Spleen (tissue), 11 donors: ENCODE data around the gene CACNA1F. TPM values are rescaled to one million over a fixed set of nuclear protein-coding genes. Genes with fewer than 3 reads are reported as not detected.

Source experiments
- DNase-seq: peaks from one replicate; pipeline ENCODE4 v3.0.0-alpha.2; 2020
- H3K27ac ChIP-seq, 8 donors: fragments of 200-600 bp; sonication (generic) in 7 of 8; 1 replicate in 4 of 8; 2 replicates in 4 of 8; pipeline versions ENCODE4 v1.5.0 to v1.8.0; 2016 to 2021; ENCODE audit warnings: inconsistent platforms in 4 of 8, mild to moderate bottlenecking in 4 of 8, moderate library complexity in 1 of 8
- H3K27me3 ChIP-seq, 7 donors: fragments of 200-600 bp; sonication (generic) in 6 of 7; replicated peaks in 1 of 7; 1 replicate in 4 of 7; 2 replicates in 3 of 7; pipeline versions ENCODE4 v1.5.0 to v1.8.0; 2016 to 2021; ENCODE audit warnings: inconsistent platforms in 3 of 7, mild to moderate bottlenecking in 1 of 7
- H3K36me3 ChIP-seq, 6 donors: fragments of 200-600 bp; sonication (generic) in 5 of 6; 1 replicate in 4 of 6; 2 replicates in 2 of 6; pipeline versions ENCODE4 v1.5.0 to v1.8.0; 2016 to 2021; ENCODE audit warnings: inconsistent platforms in 2 of 6
- H3K4me1 ChIP-seq, 6 donors: fragments of 200-600 bp; sonication (generic) in 5 of 6; 1 replicate in 3 of 6; 2 replicates in 3 of 6; pipeline versions ENCODE4 v1.5.0 to v1.8.0; 2016 to 2021; ENCODE audit warnings: inconsistent platforms in 3 of 6
- H3K4me3 ChIP-seq, 8 donors: fragments of 200-600 bp; sonication (generic) in 7 of 8; 1 replicate in 4 of 8; 2 replicates in 4 of 8; pipeline versions ENCODE4 v1.5.0 to v1.8.0; 2016 to 2021; ENCODE audit warnings: inconsistent platforms in 4 of 8, mild to moderate bottlenecking in 4 of 8, moderate library complexity in 2 of 8
- H3K9me3 ChIP-seq, 8 donors: fragments of 200-600 bp; sonication (generic) in 7 of 8; 1 replicate in 4 of 8; 2 replicates in 4 of 8; pipeline versions ENCODE4 v1.5.0 to v1.8.0; 2016 to 2021; ENCODE audit warnings: inconsistent platforms in 4 of 8
- CTCF ChIP-seq, 11 experiments: fragments of 200-600 bp in 7 of 11; fragments of 450-650 bp in 4 of 11; sonication (generic) in 4 of 11; IDR thresholded peaks in 8 of 11; conservative IDR thresholded peaks in 3 of 11; 1 replicate in 7 of 11; 2 replicates in 4 of 11; pipeline versions ENCODE4 v1.4.0 to v1.8.0; 2016 to 2021; ENCODE audit warnings: antibody characterized with exemption in 11 of 11, inconsistent platforms in 4 of 11, mild to moderate bottlenecking in 1 of 11
- POLR2A ChIP-seq, 3 donors: fragments of 450-650 bp; IDR thresholded peaks; one replicate each; pipeline ENCODE4 v1.5.1; 2017; ENCODE audit warnings: antibody characterized with exemption in 3 of 3, mild to moderate bottlenecking in 1 of 3
- POLR2AphosphoS5 ChIP-seq, 3 donors: sonication (generic); formaldehyde crosslinking; IDR thresholded peaks; one replicate each; pipeline ENCODE4 v1.5.1; 2017; ENCODE audit warnings: antibody characterized with exemption in 3 of 3
- WGBS, 5 donors: extraction: QIAGEN DNeasy Blood & Tissue Kit in 3 of 5; methylation state at CpG; one replicate each; pipeline versions ENCODE4 v1.1.5 to v1.1.7; 2013 to 2018; 5-methylcytosine and 5-hydroxymethylcytosine counted together
- intact Hi-C: fragments of 100-400 bp; cut with DNase I; formaldehyde crosslinking; loops from one replicate; pipeline ENCODE4 v1.15.0; 2023; ENCODE audit warnings: low total_unique reads
- polyA plus RNA-seq, 3 donors: library from polyadenylated mRNA; stranded (reverse); fragments of 200-250 nt; gene quantifications; one replicate each; pipeline ENCODE4 v1.2.1, GENCODE V29; 2013
- total RNA-seq, 7 donors: library from RNA; depleted of rRNA in 3 of 7; stranded (reverse); fragments of >200 nt in 3 of 7; fragmentation: NEBNext Ultra II Directional in 4 of 7; extraction: Animal tissue kit (Norgen Biotek cat#: 25700) in 4 of 7; gene quantifications; one replicate each; pipeline versions ENCODE4 v1.1.0 to v1.2.1, GENCODE V29; 2016 to 2021
- donor health status: healthy with polysubstance abuse.
- donor health status: DM: no; HTN: no; CAD: no; lungs with moderate emphysema.
- donor health status: DM: no; HTN: no; CAD: no.
- donor health status: Bipolar disorder and iron deficiency.
- donor health status: healthy.
- donor health status: DM: no; HTN: no; CAD: no.
- donor health status: DM: yes; HTN: yes; CAD: no.

Gene CACNA1F
- total and polyA plus RNA-seq, 10 donors = 0.55 to 2.9 (median 0.91) TPM

- Histone ChIP-seq H3K27ac (peak overlapping the region; percentile 75 to 97 (median 94)), H3K4me3 (peak overlapping the region; percentile 9 to 66 (median 36)), H3K27me3 (no peaks in the 10 kb centered on the region), H3K9me3 (no peaks in the 10 kb centered on the region), H3K4me1 (peaks cover 0 to 60% (median 23%) of the 10 kb centered on the region in 6 donors), H3K36me3 (no peaks in the 10 kb centered on the region)
- peak; percentile 72 to 81 (median 80) for TF ChIP-seq POLR2AphosphoS5 (IDR thresholded peaks at IDR 0.05)
- TF ChIP-seq CTCF (IDR thresholded peaks at IDR 0.05 in 8 of 11, conservative IDR thresholded peaks at IDR 0.05 in 3 of 11) = no peak
- intact Hi-C loops = no loop called here
- DNase-seq = peak; percentile 91
- WGBS, 5 donors = 0 to 37% (median 1%) methylated on average over 27 to 35 of the region's 35 CpGs
Measured at GRCh38 chrX:49166914-49167739, 66.0 kb downstream of the CACNA1F start.

GRCh38 chrX:49165901-49166881 lies 66.9 kb downstream of the CACNA1F start:
- peak overlapping the region; percentile 75 to 97 (median 94) for H3K27ac ChIP-seq
- H3K27me3 ChIP-seq = no peaks in the 10 kb centered on the region
- H3K9me3 ChIP-seq = no peaks in the 10 kb centered on the region
- 4 to 56% (median 27%) methylated on average over 8 to 61 of the region's 61 CpGs for WGBS, 5 donors
- intact Hi-C loops = no loop called here
- TF ChIP-seq CTCF (IDR thresholded peaks at IDR 0.05 in 8 of 11, conservative IDR thresholded peaks at IDR 0.05 in 3 of 11) = peak in 7 of 11 experiments; percentile 13 to 59 (median 45)
- peak; percentile 62 to 83 (median 72) for TF ChIP-seq POLR2AphosphoS5 (IDR thresholded peaks at IDR 0.05)
- no peak for TF ChIP-seq POLR2A (IDR thresholded peaks at IDR 0.05)
- H3K4me1 ChIP-seq = peaks cover 0 to 54% (median 23%) of the 10 kb centered on the region in 6 donors
- no peaks in the 10 kb centered on the region for H3K36me3 ChIP-seq
- DNase-seq = peak; percentile 94
- H3K4me3 ChIP-seq = peak overlapping the region; percentile 9 to 66 (median 36)

GRCh38 chrX:49164589-49165360 lies 68.4 kb downstream of the CACNA1F start:
- no peak for TF ChIP-seq POLR2A (IDR thresholded peaks at IDR 0.05)
- TF ChIP-seq POLR2AphosphoS5 (IDR thresholded peaks at IDR 0.05) = no peak
- no peak for TF ChIP-seq CTCF (IDR thresholded peaks at IDR 0.05 in 8 of 11, conservative IDR thresholded peaks at IDR 0.05 in 3 of 11)
- DNase-seq = peak; percentile 78
- Histone ChIP-seq H3K27me3 (no peaks in the 10 kb centered on the region), H3K9me3 (no peaks in the 10 kb centered on the region), H3K4me1 (peaks cover 0 to 51% (median 23%) of the 10 kb centered on the region in 6 donors), H3K27ac (peak overlapping the region in 6 of 8 donors; percentile 88 to 97 (median 93)), H3K4me3 (no peak overlapping the region), H3K36me3 (no peaks in the 10 kb centered on the region)
- WGBS, 5 donors = 90 to 97% (median 91%) methylated on average over 17 to 31 of the region's 31 CpGs
- intact Hi-C loops = no loop called here
